ENCODE data around the gene APBA2. TPM values are rescaled to one million over a fixed set of nuclear protein-coding genes. Genes with fewer than 3 reads are reported as not detected.
"Not testable (repeated sequence)": the region's sequence is repeated elsewhere in the genome, so short reads cannot be mapped to it uniquely, and the experiment has no call there.

Gene APBA2
- total RNA-seq, 1 experiment from 2014 or later = not detected

GRCh38 chr15:28849271-28849670, 36.5 kb upstream of the APBA2 start:
- not testable (repeated sequence) for H3K27ac ChIP-seq (ENCODE audit: low read length); DNase-seq; H3K4me2 ChIP-seq (ENCODE audit: low read depth, low read length, poor library complexity, severe bottlenecking); H4K20me1 ChIP-seq (ENCODE audit: insufficient read depth, low read depth, low read length); H3K27me3 ChIP-seq (ENCODE audit: low read length); H3K4me3 ChIP-seq (ENCODE audit: low read length); H3K79me2 ChIP-seq (ENCODE audit: low read length); H2AFZ ChIP-seq (ENCODE audit: low read length); H3K9me2 ChIP-seq (replicated peaks; ENCODE audit: insufficient read depth, low read length); H3K9me3 ChIP-seq (ENCODE audit: low read length); H3K4me1 ChIP-seq (ENCODE audit: low read length); H3K9ac ChIP-seq (ENCODE audit: low read length); H3K36me3 ChIP-seq (ENCODE audit: insufficient read depth, low read length)

- not testable (repeated sequence) for H3K27ac ChIP-seq (ENCODE audit: low read length); H3K9me3 ChIP-seq (ENCODE audit: low read length); H3K4me3 ChIP-seq (ENCODE audit: low read length); H3K79me2 ChIP-seq (ENCODE audit: low read length); H3K9ac ChIP-seq (ENCODE audit: low read length); H3K36me3 ChIP-seq (ENCODE audit: insufficient read depth, low read length); H3K27me3 ChIP-seq (ENCODE audit: low read length); H2AFZ ChIP-seq (ENCODE audit: low read length); H3K4me2 ChIP-seq (ENCODE audit: low read depth, low read length, poor library complexity, severe bottlenecking); DNase-seq; H3K9me2 ChIP-seq (replicated peaks; ENCODE audit: insufficient read depth, low read length); H4K20me1 ChIP-seq (ENCODE audit: insufficient read depth, low read depth, low read length); H3K4me1 ChIP-seq (ENCODE audit: low read length)
Measured at GRCh38 chr15:28849766-28850165, 36.0 kb upstream of the APBA2 start.

GRCh38 chr15:28853654-28854053, 32.1 kb upstream of the APBA2 start:
- not testable (repeated sequence) for H3K36me3 ChIP-seq (ENCODE audit: insufficient read depth, low read length); H2AFZ ChIP-seq (ENCODE audit: low read length); H4K20me1 ChIP-seq (ENCODE audit: insufficient read depth, low read depth, low read length); H3K27ac ChIP-seq (ENCODE audit: low read length); H3K79me2 ChIP-seq (ENCODE audit: low read length); DNase-seq; H3K9ac ChIP-seq (ENCODE audit: low read length); H3K9me2 ChIP-seq (replicated peaks; ENCODE audit: insufficient read depth, low read length); H3K27me3 ChIP-seq (ENCODE audit: low read length); H3K4me3 ChIP-seq (ENCODE audit: low read length); H3K4me2 ChIP-seq (ENCODE audit: low read depth, low read length, poor library complexity, severe bottlenecking); H3K4me1 ChIP-seq (ENCODE audit: low read length); H3K9me3 ChIP-seq (ENCODE audit: low read length)

GRCh38 chr15:28854578-28854977, 31.2 kb upstream of the APBA2 start:
- not testable (repeated sequence) for H2AFZ ChIP-seq (ENCODE audit: low read length); H3K4me1 ChIP-seq (ENCODE audit: low read length); H3K9ac ChIP-seq (ENCODE audit: low read length); H3K9me2 ChIP-seq (replicated peaks; ENCODE audit: insufficient read depth, low read length); H3K27me3 ChIP-seq (ENCODE audit: low read length); DNase-seq; H3K27ac ChIP-seq (ENCODE audit: low read length); H3K9me3 ChIP-seq (ENCODE audit: low read length); H3K4me3 ChIP-seq (ENCODE audit: low read length); H3K4me2 ChIP-seq (ENCODE audit: low read depth, low read length, poor library complexity, severe bottlenecking); H4K20me1 ChIP-seq (ENCODE audit: insufficient read depth, low read depth, low read length); H3K36me3 ChIP-seq (ENCODE audit: insufficient read depth, low read length); H3K79me2 ChIP-seq (ENCODE audit: low read length)

GRCh38 chr15:28861031-28861534, 24.7 kb upstream of the APBA2 start:
- Histone ChIP-seq H3K9me2 (replicated peaks; ENCODE audit: insufficient read depth, low read length) (no peaks in the 10 kb centered on the region), H2AFZ (ENCODE audit: low read length) (no peak overlapping the region), H3K4me1 (ENCODE audit: low read length) (no peaks in the 10 kb centered on the region), H3K27ac (ENCODE audit: low read length) (no peak overlapping the region), H3K36me3 (ENCODE audit: insufficient read depth, low read length) (no peaks in the 10 kb centered on the region), H4K20me1 (ENCODE audit: insufficient read depth, low read depth, low read length) (no peaks in the 10 kb centered on the region), H3K4me2 (ENCODE audit: low read depth, low read length, poor library complexity, severe bottlenecking) (no peak overlapping the region), H3K79me2 (ENCODE audit: low read length) (no peaks in the 10 kb centered on the region), H3K27me3 (ENCODE audit: low read length) (no peaks in the 10 kb centered on the region), H3K9me3 (ENCODE audit: low read length) (no peaks in the 10 kb centered on the region), H3K9ac (ENCODE audit: low read length) (no peak overlapping the region), H3K4me3 (ENCODE audit: low read length) (no peak overlapping the region)
- no peak for DNase-seq

- not testable (repeated sequence) for H3K4me2 ChIP-seq (ENCODE audit: low read depth, low read length, poor library complexity, severe bottlenecking); DNase-seq; H3K4me1 ChIP-seq (ENCODE audit: low read length); H3K36me3 ChIP-seq (ENCODE audit: insufficient read depth, low read length); H3K9me2 ChIP-seq (replicated peaks; ENCODE audit: insufficient read depth, low read length); H4K20me1 ChIP-seq (ENCODE audit: insufficient read depth, low read depth, low read length); H3K9me3 ChIP-seq (ENCODE audit: low read length); H3K4me3 ChIP-seq (ENCODE audit: low read length); H2AFZ ChIP-seq (ENCODE audit: low read length); H3K27me3 ChIP-seq (ENCODE audit: low read length); H3K27ac ChIP-seq (ENCODE audit: low read length); H3K9ac ChIP-seq (ENCODE audit: low read length); H3K79me2 ChIP-seq (ENCODE audit: low read length)
Measured at GRCh38 chr15:28861589-28862293, 24.0 kb upstream of the APBA2 start.

- Histone ChIP-seq H3K36me3 (ENCODE audit: insufficient read depth, low read length) (no peaks in the 10 kb centered on the region), H3K4me3 (ENCODE audit: low read length) (no peak overlapping the region), H3K4me2 (ENCODE audit: low read depth, low read length, poor library complexity, severe bottlenecking) (no peak overlapping the region), H3K79me2 (ENCODE audit: low read length) (no peaks in the 10 kb centered on the region), H3K27me3 (ENCODE audit: low read length) (no peaks in the 10 kb centered on the region), H3K4me1 (ENCODE audit: low read length) (no peaks in the 10 kb centered on the region), H3K9ac (ENCODE audit: low read length) (no peak overlapping the region), H2AFZ (ENCODE audit: low read length) (no peak overlapping the region), H3K9me3 (ENCODE audit: low read length) (no peaks in the 10 kb centered on the region), H3K9me2 (replicated peaks; ENCODE audit: insufficient read depth, low read length) (no peaks in the 10 kb centered on the region), H3K27ac (ENCODE audit: low read length) (no peak overlapping the region), H4K20me1 (ENCODE audit: insufficient read depth, low read depth, low read length) (no peaks in the 10 kb centered on the region)
- no peak for DNase-seq
Measured at GRCh38 chr15:28868744-28869345, 16.9 kb upstream of the APBA2 start.

GRCh38 chr15:28871168-28871567, 14.6 kb upstream of the APBA2 start:
- no peaks in the 10 kb centered on the region for H3K9me3 ChIP-seq (ENCODE audit: low read length)
- no peak overlapping the region for H2AFZ ChIP-seq (ENCODE audit: low read length)
- H3K4me1 ChIP-seq (ENCODE audit: low read length) = no peaks in the 10 kb centered on the region
- no peak for DNase-seq
- no peak overlapping the region for H3K9ac ChIP-seq (ENCODE audit: low read length)
- no peaks in the 10 kb centered on the region for H3K27me3 ChIP-seq (ENCODE audit: low read length)
- H3K27ac ChIP-seq (ENCODE audit: low read length) = no peak overlapping the region
- no peak overlapping the region for H3K4me3 ChIP-seq (ENCODE audit: low read length)
- no peak overlapping the region for H3K4me2 ChIP-seq (ENCODE audit: low read depth, low read length, poor library complexity, severe bottlenecking)
- H3K36me3 ChIP-seq (ENCODE audit: insufficient read depth, low read length) = no peaks in the 10 kb centered on the region
- no peaks in the 10 kb centered on the region for H3K79me2 ChIP-seq (ENCODE audit: low read length)
- H4K20me1 ChIP-seq (ENCODE audit: insufficient read depth, low read depth, low read length) = no peaks in the 10 kb centered on the region
- H3K9me2 ChIP-seq (replicated peaks; ENCODE audit: insufficient read depth, low read length) = no peaks in the 10 kb centered on the region
